Measurements from ENCODE around the gene CYP4F22. TPM values are rescaled to one million over a fixed set of nuclear protein-coding genes. Genes with fewer than 3 reads are reported as not detected.

The CYP4F22 gene
- total RNA-seq, 6 experiments from 2014 or later: not detected

GRCh38 chr19:15516363-15516762 is 8.0 kb downstream of the CYP4F22 start:
- Mint-ChIP-seq H3K27me3 (ENCODE audit: insufficient read depth) (peaks cover 15% of the 10 kb centered on the region), H3K4me3 (no peak overlapping the region), H3K9me3 (peaks cover 18% of the 10 kb centered on the region), H3K36me3 (ENCODE audit: low read depth) (0 out of 2 replicates have a peak, but pooled peaks cover 4% of the 10 kb centered on the region), H3K27ac (no peak overlapping the region), H3K4me1 (ENCODE audit: low read depth) (no peaks in the 10 kb centered on the region)
- no peak for TF ChIP-seq CTCF (IDR thresholded peaks at IDR 0.05)
- no peak for DNase-seq

GRCh38 chr19:15517778-15518177 is 9.5 kb downstream of the CYP4F22 start:
- no peak for DNase-seq
- H3K27ac Mint-ChIP-seq: no peak overlapping the region
- H3K4me3 Mint-ChIP-seq: no peak overlapping the region
- H3K27me3 Mint-ChIP-seq (ENCODE audit: insufficient read depth): peaks cover 9% of the 10 kb centered on the region
- peaks cover 18% of the 10 kb centered on the region for H3K9me3 Mint-ChIP-seq
- H3K4me1 Mint-ChIP-seq (ENCODE audit: low read depth): no peaks in the 10 kb centered on the region
- TF ChIP-seq CTCF (IDR thresholded peaks at IDR 0.05): no peak
- H3K36me3 Mint-ChIP-seq (ENCODE audit: low read depth): 0 out of 2 replicates have a peak, but pooled peaks cover 4% of the 10 kb centered on the region

- TF ChIP-seq CTCF (IDR thresholded peaks at IDR 0.05): no peak
- Mint-ChIP-seq H3K27me3 (ENCODE audit: insufficient read depth) (peaks cover 16% of the 10 kb centered on the region), H3K27ac (no peak overlapping the region), H3K4me1 (ENCODE audit: low read depth) (no peaks in the 10 kb centered on the region), H3K9me3 (peaks cover 18% of the 10 kb centered on the region), H3K36me3 (ENCODE audit: low read depth) (0 out of 2 replicates have a peak, but pooled peaks cover 4% of the 10 kb centered on the region), H3K4me3 (no peak overlapping the region)
- DNase-seq: no peak
These were observed 11.2 kb downstream of the CYP4F22 start for GRCh38 chr19:15519433-15519976.

- TF ChIP-seq CTCF (IDR thresholded peaks at IDR 0.05): no peak
- Mint-ChIP-seq H3K4me3 (no peak overlapping the region), H3K36me3 (ENCODE audit: low read depth) (no peaks in the 10 kb centered on the region), H3K4me1 (ENCODE audit: low read depth) (no peaks in the 10 kb centered on the region), H3K27ac (no peak overlapping the region), H3K27me3 (ENCODE audit: insufficient read depth) (peaks cover 12% of the 10 kb centered on the region), H3K9me3 (no peaks in the 10 kb centered on the region)
- DNase-seq: no peak
These were observed 16.5 kb downstream of the CYP4F22 start for GRCh38 chr19:15524781-15525180.

GRCh38 chr19:15525291-15525690 is 17.0 kb downstream of the CYP4F22 start:
- no peak overlapping the region for H3K27ac Mint-ChIP-seq
- DNase-seq: no peak
- no peak overlapping the region for H3K4me3 Mint-ChIP-seq
- H3K9me3 Mint-ChIP-seq: peaks cover 2% of the 10 kb centered on the region; the same call in 1 of the 2 replicates
- H3K27me3 Mint-ChIP-seq (ENCODE audit: insufficient read depth): peaks cover 12% of the 10 kb centered on the region
- H3K4me1 Mint-ChIP-seq (ENCODE audit: low read depth): no peaks in the 10 kb centered on the region
- no peaks in the 10 kb centered on the region for H3K36me3 Mint-ChIP-seq (ENCODE audit: low read depth)
- no peak for TF ChIP-seq CTCF (IDR thresholded peaks at IDR 0.05)
